ENCODE results near the gene BTBD7. TPM values are rescaled to one million over a fixed set of nuclear protein-coding genes. Genes with fewer than 3 reads are reported as not detected.
"Not testable (repeated sequence)": the region's sequence is repeated elsewhere in the genome, so short reads cannot be mapped to it uniquely, and the experiment has no call there.

BTBD7 gene
- total and polyA plus RNA-seq, 2 experiments from 2014 or later, result 14.8 to 25.8 TPM

- Histone ChIP-seq H2AFZ (no peak overlapping the region), H3K9me3 (ENCODE audit: low read depth) (no peaks in the 10 kb centered on the region), H4K20me1 (ENCODE audit: insufficient read depth, poor library complexity, severe bottlenecking) (no peaks in the 10 kb centered on the region), H3K9me2 (replicated peaks; ENCODE audit: insufficient read depth) (no peaks in the 10 kb centered on the region), H3K4me2 (no peak overlapping the region), H3K4me3 (no peak overlapping the region), H3K4me1 (ENCODE audit: insufficient read depth) (no peaks in the 10 kb centered on the region), H3K79me2 (no peaks in the 10 kb centered on the region), H3K27ac (no peak overlapping the region), H3K27me3 (no peaks in the 10 kb centered on the region), H3K36me3 (replicated peaks; ENCODE audit: insufficient read depth, low read depth) (peaks cover 5% of the 10 kb centered on the region)
- no peak for DNase-seq (ENCODE audit: low spot score)
- no peak for TF ChIP-seq CTCF (IDR thresholded peaks at IDR 0.05; ENCODE audit: poor library complexity)
- TF ChIP-seq EZH2phosphoT487 (IDR thresholded peaks at IDR 0.05; ENCODE audit: low read depth, severe bottlenecking, unreplicated experiment), result no peak
- TF ChIP-seq EZH2 (IDR thresholded peaks at IDR 0.05; ENCODE audit: borderline replicate concordance), result no peak
- 95% methylated on average over 3 of the region's 3 CpGs for WGBS (ENCODE audit: low lambda C conversion rate, missing lambda C conversion rate)
Observed at GRCh38 chr14:93240678-93241000, 92.2 kb downstream of the BTBD7 start.

- Histone ChIP-seq H3K4me2 (no peak overlapping the region), H3K36me3 (replicated peaks; ENCODE audit: insufficient read depth, low read depth) (peaks cover 5% of the 10 kb centered on the region)
Observed at GRCh38 chr14:93239869-93240677, 92.8 kb downstream of the BTBD7 start.

GRCh38 chr14:93234798-93235197, 98.0 kb downstream of the BTBD7 start:
- H3K4me3 ChIP-seq, result no peak overlapping the region
- whole genome bisulfite sequencing (ENCODE audit: low lambda C conversion rate, missing lambda C conversion rate), result 57% methylated on average over 10 of the region's 10 CpGs
- H3K79me2 ChIP-seq, result no peaks in the 10 kb centered on the region
- no peaks in the 10 kb centered on the region for H4K20me1 ChIP-seq (ENCODE audit: insufficient read depth, poor library complexity, severe bottlenecking)
- TF ChIP-seq CTCF (IDR thresholded peaks at IDR 0.05; ENCODE audit: poor library complexity) (no peak), EZH2phosphoT487 (IDR thresholded peaks at IDR 0.05; ENCODE audit: low read depth, severe bottlenecking, unreplicated experiment) (no peak), EZH2 (IDR thresholded peaks at IDR 0.05; ENCODE audit: borderline replicate concordance) (no peak)
- DNase-seq (ENCODE audit: low spot score), result no peak
- H3K4me1 ChIP-seq (ENCODE audit: insufficient read depth), result no peaks in the 10 kb centered on the region
- no peak overlapping the region for H3K4me2 ChIP-seq
- no peaks in the 10 kb centered on the region for H3K9me2 ChIP-seq (replicated peaks; ENCODE audit: insufficient read depth)
- H3K27me3 ChIP-seq, result no peaks in the 10 kb centered on the region
- H3K36me3 ChIP-seq (replicated peaks; ENCODE audit: insufficient read depth, low read depth), result no peaks in the 10 kb centered on the region
- no peak overlapping the region for H2AFZ ChIP-seq
- H3K9me3 ChIP-seq (ENCODE audit: low read depth), result no peaks in the 10 kb centered on the region
- no peak overlapping the region for H3K27ac ChIP-seq

More at GRCh38 chr14:93239869-93240677, 92.8 kb downstream of the BTBD7 start:
- Histone ChIP-seq H2AFZ (no peak overlapping the region), H3K4me1 (ENCODE audit: insufficient read depth) (no peaks in the 10 kb centered on the region), H3K9me2 (replicated peaks; ENCODE audit: insufficient read depth) (no peaks in the 10 kb centered on the region), H3K27ac (no peak overlapping the region), H3K9me3 (ENCODE audit: low read depth) (no peaks in the 10 kb centered on the region), H3K4me3 (no peak overlapping the region), H3K79me2 (no peaks in the 10 kb centered on the region), H3K27me3 (no peaks in the 10 kb centered on the region), H4K20me1 (ENCODE audit: insufficient read depth, poor library complexity, severe bottlenecking) (no peaks in the 10 kb centered on the region)
- no peak for DNase-seq (ENCODE audit: low spot score)
- WGBS (ENCODE audit: low lambda C conversion rate, missing lambda C conversion rate), result 82% methylated on average over 25 of the region's 25 CpGs
- no peak for TF ChIP-seq CTCF (IDR thresholded peaks at IDR 0.05; ENCODE audit: poor library complexity)
- TF ChIP-seq EZH2 (IDR thresholded peaks at IDR 0.05; ENCODE audit: borderline replicate concordance), result no peak
- no peak for TF ChIP-seq EZH2phosphoT487 (IDR thresholded peaks at IDR 0.05; ENCODE audit: low read depth, severe bottlenecking, unreplicated experiment)

- H3K4me3 ChIP-seq; H3K36me3 ChIP-seq (replicated peaks; ENCODE audit: insufficient read depth, low read depth); H3K9me3 ChIP-seq (ENCODE audit: low read depth); H2AFZ ChIP-seq; H3K9me2 ChIP-seq (replicated peaks; ENCODE audit: insufficient read depth); H3K27ac ChIP-seq; H3K79me2 ChIP-seq; DNase-seq (ENCODE audit: low spot score); H3K4me2 ChIP-seq; H3K27me3 ChIP-seq; H4K20me1 ChIP-seq (ENCODE audit: insufficient read depth, poor library complexity, severe bottlenecking); H3K4me1 ChIP-seq (ENCODE audit: insufficient read depth): not testable (repeated sequence)
- WGBS (ENCODE audit: low lambda C conversion rate, missing lambda C conversion rate), result 93% methylated on average over 5 of the region's 5 CpGs
Observed at GRCh38 chr14:93233078-93233477, 99.8 kb downstream of the BTBD7 start.
